ENCODE data around the gene TENM4.
"Not testable (repeated sequence)": the region's sequence is repeated elsewhere in the genome, so short reads cannot be mapped to it uniquely, and the experiment has no call there.

Gene TENM4

DNA sequence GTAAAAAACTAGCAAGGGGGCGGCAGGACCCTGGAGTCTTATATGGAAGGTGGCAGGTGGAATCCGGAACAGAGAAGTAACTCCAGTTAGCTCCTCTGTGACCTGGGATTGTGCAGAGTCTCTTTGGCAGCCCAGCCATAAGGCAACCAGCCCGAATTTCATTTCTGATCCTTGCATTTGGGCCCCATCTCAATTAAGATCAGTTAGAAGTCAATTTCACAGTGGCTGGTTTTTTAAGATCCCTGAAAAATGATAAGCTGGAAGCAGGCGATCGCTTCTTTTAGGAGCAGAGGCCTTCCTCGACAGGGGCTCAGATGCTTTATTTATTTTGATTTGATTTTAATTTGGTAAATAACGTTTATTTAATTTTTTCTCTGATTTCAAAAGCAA lies 199.0 kb downstream of the TENM4 start:
- DNase-seq: no peak

DNA sequence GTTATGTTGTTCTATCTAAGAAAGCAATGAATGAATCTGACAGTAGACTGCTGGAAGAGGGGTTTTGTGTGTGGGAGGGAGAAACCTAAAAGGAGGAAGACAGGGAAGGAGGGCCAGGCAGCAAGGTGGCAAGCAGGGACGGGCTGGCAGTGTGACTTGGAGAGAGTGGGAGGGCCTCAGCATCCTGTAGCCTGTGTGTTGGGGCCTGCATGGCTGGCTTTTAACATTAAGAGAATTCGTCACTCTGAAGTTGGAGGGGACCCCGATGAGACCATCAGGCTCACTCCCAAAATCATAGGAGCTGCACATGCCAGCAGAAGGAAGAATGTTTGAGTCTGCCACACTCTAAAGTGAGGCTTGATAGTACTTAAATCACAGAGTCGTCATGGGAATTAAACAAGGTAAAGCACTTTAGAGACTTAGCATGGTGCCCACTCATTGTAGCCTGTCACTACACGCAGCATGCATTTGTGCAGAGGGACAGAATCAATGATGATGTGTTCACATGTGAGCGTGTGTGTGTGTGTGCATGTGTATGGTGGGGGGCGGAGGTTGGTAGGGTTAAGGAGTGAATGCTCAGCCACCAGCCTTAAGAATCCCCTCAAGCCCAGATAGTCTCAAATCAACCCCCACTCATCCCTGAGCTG lies 199.5 kb downstream of the TENM4 start:
- DNase-seq: no peak

GRCh38 chr11:79237703-79238102 lies 203.1 kb downstream of the TENM4 start:
- no peak for DNase-seq

DNA sequence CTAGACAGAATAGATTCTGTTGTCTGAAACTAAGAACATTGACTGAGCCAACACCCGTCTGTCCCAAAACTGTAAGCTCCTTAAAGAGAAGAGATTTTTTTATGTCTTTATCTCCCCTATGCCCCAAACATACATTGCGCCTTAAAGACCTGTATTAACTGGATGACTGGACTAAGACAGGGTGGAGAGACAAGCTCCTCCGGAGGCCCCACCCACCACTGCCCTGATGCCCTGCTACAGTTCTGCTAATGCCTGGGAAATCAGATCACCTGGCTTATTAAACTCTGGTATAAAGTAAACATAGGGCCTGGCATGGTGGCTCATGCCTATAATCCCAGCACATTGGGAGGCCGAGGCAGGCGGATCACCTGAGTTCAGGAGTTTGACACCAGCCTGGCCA lies 203.7 kb downstream of the TENM4 start:
- DNase-seq: no peak

DNA sequence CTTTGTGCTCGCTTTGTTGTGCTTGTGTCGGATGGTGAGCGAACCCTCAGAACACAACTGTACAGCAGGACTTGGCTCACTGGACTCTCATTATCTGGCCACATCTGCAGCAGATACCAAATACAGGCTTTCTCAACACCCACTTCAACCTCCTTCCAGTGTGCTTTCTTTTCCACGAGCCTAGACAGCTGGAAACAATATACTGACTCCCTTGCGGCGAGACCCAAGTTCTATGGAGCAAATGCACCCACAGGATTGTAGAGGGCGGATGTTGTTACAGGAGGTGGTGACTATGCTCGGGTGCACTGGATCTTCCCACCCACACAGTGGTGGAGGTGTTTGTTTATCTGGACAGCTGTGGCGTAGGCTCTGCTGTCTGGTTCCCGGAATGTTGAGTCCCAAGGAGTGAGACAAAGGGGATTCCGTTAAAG lies 204.3 kb downstream of the TENM4 start:
- DNase-seq: no peak

DNA sequence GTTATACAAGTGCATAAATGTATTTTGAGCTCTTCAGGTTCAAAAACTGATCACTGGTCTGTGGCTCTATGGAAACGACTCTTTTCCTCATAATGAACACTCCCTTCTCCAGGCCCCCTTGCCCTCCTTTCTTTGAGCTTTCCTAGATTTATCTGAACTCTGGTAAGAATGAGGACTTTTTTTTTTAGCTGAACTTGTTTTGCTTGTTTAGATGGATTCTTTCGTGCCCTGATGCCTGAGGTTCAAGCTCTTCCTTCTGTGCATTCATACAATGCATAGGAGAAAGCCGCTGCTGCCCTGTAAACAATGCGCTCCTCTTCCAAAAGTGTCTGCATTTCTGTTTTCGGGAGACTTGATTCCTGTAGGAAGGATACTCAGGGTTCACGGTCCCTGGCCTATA lies 205.1 kb downstream of the TENM4 start:
- DNase-seq: no peak

GRCh38 chr11:79232346-79232745 lies 208.5 kb downstream of the TENM4 start:
- DNase-seq: no peak

GRCh38 chr11:79229047-79229446 lies 211.8 kb downstream of the TENM4 start:
- no peak for DNase-seq

- no peak for DNase-seq
Measured at GRCh38 chr11:79227767-79228755, 212.8 kb downstream of the TENM4 start.

DNA sequence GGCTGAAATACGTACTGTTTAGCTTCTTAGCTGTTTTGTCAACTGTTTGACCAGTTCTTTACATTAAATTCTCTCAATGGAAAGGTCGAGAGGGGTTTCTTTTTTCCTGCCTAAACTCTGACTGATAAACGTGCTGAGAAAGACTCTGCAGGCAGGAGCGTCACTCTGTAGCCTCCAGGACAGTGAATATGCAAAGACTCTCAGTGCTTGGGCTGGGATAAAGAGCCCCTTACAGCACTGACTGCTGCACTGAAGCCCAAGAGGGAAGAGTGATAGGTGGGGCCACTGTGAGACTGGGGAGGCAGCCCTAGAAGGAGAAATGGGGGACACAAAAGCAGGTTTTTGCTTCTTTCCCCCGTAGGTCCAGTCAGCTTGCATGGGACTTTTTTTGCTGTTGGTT lies 213.5 kb downstream of the TENM4 start:
- no peak for DNase-seq

DNA sequence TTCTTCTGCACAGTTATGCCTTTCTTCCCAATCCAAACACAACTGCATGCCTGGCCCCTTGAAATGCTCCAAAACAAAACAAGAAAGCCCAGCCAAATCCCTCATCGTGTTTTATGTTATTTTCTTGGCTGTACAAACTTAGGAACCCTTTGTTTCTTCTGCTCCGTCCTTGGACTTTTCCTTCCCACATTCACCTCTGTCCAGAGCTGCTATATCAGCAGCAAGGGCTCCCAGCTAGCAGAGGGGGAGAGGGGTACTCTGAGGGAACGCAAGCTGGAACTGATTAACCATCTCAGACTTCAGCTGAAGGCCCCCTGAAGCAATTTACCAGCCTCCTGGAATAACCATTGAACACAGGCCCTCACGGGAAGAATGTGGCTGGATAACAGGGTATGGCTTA lies 214.7 kb downstream of the TENM4 start:
- no peak for DNase-seq

DNA sequence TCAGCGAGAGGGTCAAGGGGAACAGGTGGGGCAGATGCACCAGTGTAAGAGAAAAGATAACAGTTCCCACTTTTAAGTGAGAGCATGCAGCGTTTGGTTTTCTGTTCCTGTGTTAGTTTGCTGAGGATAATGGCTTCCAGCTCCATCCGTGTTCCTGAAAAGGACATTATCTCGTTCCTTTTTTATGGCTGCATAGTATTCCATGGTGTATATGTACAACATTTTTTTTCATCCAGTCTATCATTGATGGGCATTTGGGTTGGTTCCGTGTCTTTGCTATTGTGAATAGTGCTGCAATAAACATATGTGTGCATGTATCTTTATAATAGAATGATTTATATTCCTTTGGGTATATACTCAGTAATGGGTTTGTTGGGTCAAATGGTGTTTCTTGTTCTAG lies 218.7 kb downstream of the TENM4 start:
- not testable (repeated sequence) for DNase-seq

DNA sequence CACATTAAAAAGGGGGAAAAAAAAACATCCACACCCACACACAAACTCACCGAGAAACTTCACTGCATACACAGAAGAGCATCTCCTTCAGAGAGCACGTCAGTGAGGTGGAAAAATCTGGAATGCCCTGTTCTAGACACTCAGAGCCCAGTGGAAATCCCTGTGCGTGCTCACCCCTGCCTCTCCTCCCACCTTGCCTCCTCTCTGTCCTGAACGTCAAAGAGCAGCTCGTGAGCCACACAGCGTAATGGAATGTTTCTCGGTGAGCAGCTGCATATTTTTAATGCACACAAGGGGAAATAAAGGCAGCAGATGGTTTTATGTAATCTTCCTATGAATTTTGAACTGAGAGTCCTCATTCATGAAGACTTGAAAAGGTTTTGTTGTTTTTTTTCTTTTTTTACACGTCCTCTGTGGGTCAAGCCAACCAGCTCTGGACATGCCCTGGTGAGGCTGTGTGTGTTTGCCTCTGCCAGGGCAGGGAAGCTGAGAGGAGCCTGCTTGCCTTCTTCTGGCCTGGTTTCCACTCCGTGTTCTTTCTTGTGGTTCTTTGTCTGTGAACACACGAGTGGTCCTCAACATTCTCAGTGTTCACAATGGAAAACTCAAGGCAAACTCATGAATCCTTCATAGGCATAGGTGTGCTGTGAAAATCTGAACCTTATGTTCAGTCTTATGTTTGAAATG lies 219.2 kb downstream of the TENM4 start:
- DNase-seq: no peak

DNA sequence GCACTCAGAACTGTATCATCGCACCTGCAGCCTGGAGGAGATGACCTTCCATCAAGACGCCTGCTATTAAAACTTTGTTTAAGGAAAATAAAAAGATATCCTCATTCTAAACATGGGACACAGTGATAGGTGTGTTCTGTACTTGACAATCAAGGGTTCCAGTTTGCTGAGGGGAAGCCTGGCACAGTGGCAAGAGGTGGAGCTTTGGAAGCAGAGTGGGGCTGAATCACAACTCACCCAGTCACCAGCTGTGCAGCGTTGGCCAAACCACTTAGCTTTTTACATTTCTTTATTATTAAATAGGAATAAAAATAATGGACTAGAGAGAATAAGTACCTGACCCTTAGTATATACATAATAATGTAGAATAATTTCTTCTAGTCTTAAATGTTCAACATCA lies 220.7 kb downstream of the TENM4 start:
- no peak for DNase-seq

DNA sequence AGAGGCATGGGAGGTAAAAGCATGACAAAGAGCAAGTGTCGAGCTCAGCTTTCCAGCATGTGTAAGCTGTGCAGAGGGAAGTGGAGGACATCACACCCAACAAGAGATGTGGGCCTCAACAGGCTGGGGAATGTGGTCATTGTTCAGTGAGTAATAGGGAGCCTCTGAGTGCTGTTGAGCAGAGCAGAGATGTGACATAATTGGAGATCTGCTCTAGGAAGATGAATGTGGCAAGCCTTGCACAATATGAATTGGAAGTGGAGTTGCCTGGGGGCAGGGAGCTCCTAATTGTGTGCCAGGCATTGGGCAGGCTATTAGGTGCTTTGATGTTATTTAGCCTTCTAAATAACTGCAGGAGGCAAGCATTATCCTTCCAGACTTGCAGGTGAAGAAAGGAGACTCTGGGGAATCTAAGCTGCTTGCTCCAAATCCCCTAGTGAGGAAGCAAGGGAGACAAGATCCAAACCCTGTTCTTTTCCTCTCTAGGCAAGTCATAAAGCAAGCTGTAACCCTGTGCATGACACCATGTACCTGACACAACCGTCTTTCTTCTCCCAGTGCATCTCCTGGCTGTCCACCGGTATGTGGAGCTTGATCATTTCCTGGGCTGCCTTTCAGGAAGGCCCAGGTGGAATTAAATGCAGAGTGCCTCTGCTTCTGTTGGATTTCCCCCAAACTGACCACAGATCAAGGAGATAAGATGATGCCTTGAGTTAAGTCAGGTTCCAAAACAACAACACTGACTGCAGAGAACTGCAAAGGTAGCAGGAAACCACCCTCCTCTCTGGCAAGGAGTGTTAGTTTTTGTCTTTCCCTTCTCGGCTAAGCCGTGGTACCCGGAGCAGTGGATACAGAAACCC lies 221.4 kb downstream of the TENM4 start:
- no peak for DNase-seq

DNA sequence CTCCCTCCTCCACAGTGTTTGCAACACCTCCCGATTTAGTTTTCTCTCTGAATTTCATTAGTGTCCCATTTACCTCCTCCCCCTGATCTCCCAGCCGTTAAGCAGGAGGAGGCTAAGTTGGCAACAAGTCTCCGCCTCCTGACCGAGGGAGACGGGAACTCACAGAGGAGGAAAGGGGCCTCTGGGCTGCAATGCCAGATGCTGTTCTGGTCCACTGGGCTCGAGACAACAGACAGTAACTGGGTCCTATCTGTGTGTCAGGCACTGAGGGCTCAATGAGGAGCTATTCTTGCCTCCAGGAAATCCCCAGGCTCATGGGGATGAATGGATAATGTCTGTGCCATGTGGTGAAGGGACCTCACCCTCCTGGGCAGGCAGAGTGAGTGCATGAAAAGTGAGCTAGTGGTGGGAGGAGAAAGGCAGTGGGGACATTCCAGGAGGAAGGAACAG lies 228.1 kb downstream of the TENM4 start:
- DNase-seq: no peak

DNA sequence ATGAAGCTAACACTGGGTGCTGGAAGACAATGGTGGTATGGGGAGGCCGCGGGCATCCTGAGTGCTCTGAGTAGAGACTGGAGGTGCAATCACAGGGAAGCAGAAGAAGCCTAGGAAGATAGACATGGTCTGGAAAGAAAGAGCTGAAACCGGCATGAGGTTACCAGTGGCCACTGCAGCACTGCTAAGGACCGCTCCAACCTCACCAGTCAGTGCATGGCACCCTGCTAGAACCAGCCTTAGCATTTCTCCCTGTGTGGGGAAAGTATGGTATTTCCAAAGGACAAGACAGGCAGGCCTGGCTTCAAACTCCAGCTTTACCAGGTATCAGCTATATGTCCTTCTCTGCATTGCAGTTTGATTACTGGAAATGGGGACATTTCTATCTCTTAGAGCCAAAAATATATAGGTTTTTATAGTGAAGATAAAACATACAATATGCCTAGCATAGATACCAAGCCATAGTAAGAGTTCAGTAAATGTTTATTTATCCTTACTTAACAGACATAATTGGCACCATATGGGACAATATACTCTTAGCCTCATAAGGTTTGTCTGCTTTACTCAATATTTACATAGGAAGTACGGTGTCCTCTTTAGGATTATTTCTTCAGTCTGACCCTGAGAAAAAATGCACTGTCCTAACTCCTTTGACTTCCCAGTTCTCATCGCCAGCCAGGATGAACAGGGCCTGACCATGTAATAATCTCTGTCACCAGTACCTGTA lies 231.1 kb downstream of the TENM4 start:
- no peak for DNase-seq

- DNase-seq: no peak
Measured at GRCh38 chr11:79208126-79208525, 232.7 kb downstream of the TENM4 start.

- no peak for DNase-seq
Measured at GRCh38 chr11:79206951-79207350, 233.9 kb downstream of the TENM4 start.

DNA sequence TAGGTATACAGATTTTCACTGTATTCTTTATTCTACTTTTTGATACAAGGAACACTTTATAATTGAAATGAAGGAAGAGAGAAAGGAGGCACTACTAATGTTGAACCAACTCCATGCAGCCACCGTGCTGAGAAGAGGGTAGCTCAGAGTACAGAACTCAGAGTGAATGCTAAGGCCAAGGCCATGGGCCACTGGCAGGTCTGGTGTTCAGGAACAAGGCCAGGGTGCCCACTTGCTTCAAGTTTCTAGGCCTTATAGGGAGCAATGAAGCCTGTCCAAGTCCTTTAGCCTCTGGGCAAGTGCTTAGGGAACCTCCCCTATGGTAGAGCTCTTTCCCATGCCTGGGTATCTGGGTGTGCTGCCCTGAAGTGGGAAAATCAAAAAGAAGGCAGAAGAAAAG lies 235.0 kb downstream of the TENM4 start:
- no peak for DNase-seq

- no peak for DNase-seq
Measured at GRCh38 chr11:79201677-79202347, 239.0 kb downstream of the TENM4 start.

All from stimulated activated CD8-positive, alpha-beta memory T cell treated with anti-CD3 and anti-CD28 coated beads, Interleukin-4, amount 100 ng/mL, for 48 hours (primary cell).